GM21529 (cell line): Measurements from ENCODE around the gene TRAF3.

ENCODE experiments used
- ATAC-seq: cut with Tn5 transposase; IDR thresholded peaks from one replicate; pipeline ENCODE4 v1.9.1; 2021; ENCODE audit not compliant: unreplicated experiment

Gene TRAF3

DNA sequence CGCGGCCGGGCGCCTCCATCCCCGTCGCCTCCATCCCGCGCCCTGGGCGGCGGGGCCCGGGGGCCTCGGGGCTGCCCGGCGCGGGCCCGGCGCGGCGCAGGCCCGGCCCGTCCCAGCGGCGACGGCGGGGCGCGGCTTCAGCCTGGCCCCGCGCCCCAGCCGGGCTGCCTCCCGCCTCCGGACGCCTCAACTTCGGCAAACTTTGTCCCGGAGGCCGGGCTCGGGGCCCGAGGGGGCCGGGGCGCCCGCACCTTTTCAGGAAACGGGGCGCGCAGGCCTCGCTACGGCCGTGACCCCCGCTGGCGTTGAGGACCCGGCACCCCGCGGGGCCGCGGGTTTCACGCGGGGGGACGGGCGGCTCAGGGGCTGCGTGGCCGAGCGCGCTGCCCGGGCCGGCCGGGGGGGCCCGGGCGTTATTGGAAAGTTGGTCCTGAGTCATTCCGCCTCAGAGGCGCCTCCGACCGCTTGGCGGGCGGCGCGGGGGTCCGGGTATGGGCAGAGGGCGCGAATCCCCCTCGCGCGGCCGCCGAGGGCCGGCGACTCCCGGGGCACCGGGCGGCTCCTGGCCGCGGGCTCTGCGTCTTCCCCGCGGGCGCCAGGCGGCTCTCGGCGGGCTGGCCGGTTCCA lies 575 bp downstream of the TRAF3 start:
- peak; percentile 8 for ATAC-seq

DNA sequence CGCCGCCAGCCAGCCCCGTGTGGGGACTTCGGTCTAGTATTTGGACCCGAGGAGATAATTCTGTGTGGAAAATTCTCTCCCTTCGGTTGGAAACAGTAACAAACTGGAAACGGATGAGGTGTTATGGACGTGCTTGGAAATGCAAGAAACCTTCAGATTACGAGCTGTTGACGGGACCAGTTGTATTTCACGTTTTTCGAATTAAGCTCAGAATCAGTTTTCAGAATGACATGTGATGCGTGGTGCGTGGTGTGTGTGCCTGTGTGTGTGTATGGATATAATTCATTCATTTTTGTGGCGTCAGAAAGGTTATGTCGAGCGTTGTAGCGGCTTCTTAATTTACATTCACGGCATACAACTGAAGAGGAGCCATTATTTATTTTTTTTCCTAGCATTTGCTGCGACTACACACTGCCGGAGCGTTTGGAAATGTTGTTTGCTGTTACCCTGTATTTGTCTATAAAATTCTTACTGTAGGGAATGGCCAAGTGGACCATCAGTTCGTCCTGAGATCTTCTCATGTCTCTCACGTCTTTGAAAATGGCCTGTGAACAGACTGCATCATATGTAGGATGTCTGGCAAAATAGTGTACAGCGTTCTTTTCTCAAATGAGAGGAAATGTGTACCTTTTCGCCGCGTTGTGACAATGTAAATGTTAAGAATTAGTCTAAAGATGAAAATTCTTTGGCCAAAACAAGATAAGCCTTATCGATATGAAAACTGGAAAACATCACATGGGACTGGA lies 1.3 kb downstream of the TRAF3 start:
- ATAC-seq = no peak

DNA sequence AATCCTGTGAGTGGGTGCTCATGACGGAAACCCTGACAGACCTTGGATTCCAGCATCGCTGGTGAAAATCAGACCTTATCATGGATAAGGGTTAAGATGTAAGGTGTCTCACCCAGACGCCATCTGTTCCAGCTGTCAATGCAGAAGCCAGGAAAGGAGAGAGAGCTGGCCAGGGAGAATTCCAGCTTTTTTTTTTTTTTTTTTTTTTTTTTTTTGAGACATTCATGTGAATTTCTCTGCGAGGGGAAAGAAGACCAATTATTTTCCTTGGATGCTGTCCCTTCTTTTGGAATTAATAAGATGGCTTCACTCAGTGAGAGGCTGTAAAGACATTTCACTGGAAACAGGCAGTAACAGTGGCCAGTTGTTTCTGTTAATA lies 1.8 kb downstream of the TRAF3 start:
- no peak for ATAC-seq

DNA sequence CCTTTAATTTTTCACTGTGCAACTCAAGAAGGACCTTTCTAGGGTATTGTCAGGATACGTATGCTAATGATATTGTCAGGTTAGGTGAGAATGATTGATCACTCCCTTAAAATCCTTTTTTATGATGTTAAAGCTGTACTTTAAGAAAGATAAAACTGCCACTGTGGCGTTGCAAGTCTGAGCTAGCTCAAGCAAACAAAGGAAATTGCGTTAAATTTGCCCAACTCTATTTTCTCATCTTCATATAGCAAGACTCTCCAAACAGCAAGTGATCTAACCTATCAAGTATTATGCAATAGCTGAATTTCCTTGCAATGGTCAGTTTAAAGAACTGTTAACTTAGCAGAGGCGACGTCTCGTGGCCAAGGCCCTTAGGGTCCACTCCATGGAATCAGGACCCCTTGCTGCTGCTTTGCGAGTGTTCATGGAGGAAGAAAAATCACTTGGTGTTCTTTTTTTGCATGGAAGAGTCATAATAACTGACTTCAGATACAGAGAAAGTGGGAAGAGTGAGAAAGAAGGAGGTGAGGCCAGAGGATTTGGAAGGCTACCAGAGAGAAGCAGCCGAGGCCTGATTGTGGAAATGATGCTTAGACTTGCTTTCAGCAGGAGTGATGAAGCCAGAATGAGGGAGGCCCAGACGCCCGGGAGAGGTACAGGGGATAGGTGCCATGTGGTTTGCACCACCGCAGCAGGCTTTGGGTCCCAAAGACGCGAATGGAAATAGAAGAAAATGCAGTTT lies 2.5 kb downstream of the TRAF3 start:
- no peak for ATAC-seq

DNA sequence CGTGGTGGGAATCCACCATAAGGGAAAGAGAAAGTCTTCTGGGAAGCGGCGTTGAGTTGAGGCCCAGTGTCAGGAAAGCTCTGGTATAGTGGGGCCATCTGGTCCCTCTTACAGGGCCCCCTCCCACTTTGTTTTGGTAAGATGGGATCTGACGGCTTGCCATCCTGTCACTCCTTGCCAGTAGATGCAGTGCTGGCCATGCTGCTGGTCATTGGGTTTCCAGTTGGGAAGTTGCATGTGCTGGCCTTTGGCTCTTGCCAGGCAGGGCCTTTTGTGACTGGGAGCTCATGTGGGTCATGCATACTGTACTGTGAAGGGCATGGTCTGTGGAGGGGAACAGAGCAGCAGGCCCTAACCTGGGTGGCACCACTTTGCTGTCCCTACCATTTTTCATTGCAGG lies 3.8 kb downstream of the TRAF3 start:
- ATAC-seq = no peak

DNA sequence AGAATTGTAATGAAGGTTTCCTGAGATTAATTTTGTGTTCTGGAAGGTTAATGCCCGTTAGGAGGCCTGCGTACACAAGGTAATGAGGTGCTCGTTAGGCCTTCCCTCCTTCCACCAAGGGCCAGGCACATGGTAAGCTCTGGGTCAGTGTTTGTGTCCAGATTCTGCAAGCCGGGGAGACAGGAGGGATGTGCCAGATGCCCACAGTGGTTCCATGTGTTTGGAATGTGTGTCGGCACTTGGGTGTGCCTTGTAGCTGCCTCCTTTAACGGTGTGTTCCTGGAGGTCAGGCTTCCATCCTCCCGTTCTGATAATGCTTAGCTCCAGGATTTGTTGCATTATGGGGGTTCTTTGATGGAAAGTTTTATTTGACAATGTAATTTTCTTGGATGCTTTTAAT lies 5.7 kb downstream of the TRAF3 start:
- no peak for ATAC-seq

DNA sequence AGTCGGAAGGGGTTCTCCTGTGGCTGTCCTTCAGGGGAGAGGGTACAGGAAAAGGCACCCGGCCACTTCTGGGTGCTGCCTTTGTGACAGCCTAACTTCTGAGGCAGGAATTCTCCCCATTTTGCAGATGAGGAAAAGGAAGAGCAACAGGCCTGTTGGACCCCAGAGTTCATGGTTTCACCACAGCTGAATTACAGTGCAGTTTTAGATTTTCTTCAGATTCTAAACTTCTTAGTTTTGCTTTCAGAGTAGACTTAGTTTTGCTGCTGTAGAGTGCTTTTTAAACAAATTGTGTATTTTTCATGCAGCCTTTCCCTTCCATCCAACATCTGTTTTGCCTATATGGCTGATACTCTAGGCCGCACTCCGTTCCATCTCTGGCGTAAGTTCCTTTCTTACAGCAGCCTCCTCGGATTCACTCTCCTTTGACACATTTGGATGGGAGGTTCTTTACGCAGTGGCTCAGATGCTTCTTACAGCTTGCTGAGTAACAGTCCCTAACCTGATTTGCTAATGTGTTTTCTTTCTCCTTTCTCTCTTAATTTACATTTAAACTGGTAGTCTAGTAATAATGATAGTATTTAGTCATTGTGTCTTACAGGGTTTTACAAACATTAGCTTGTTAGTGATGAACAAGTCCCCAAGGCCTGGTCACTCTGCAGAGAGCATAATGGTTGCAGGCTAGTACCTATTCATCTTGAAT lies 7.8 kb downstream of the TRAF3 start:
- ATAC-seq = peak; percentile 38

DNA sequence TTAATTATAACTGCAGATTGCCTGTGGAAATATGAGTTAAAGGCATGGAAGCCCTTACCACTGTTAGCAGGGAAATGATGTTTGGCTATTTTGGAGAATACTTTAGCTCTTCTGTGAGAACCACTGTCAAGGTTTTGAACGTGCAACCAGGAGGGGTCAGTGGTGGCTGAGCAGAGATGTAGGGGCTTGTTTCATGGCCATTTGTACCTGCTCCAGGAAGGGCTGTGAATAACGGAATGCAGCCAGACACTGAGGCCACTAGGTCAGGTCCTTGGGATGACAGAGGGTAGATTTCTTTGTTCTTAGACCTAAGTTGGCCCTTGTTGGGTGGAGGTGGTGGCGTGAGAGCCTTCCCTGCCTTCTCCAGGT lies 8.3 kb downstream of the TRAF3 start:
- ATAC-seq = peak; percentile 26

DNA sequence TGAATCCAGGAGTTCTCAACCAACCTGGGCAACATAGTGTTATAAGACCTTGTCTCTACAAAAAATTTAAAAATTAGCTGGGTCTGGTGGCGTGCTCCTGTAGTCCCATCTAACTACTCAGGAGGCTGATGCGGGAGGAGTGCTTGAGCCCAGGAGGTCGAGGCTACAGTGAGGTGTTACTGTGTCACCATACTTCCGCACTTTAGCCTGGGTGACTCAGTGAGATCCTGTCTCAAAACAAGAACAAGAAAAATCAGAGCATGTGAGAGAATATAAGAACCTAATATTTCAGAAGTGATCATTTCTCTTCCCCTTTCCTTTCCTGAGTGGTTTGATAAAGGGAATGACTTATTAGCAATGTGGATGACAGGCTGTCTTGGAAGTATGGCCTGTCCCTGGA lies 9.5 kb downstream of the TRAF3 start:
- ATAC-seq = peak; percentile 41

DNA sequence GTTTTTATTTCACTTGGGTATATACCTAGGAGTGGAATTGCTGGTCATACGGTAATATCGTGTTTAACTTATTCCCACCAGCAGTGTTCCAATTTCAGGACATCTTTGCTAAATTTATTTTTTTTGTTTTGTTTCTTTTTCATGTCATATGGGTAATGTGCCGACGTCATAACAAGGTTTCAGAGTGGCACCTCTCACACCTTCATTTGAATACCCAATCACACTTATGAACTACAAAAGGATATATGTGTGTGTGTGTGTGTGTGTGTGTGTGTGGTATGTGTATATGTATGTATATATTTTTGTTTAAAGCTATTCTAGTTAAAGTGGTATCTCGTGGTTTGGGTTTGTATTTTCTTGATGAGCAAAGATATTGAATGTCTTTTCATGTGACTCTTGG lies 12.1 kb downstream of the TRAF3 start:
- no peak for ATAC-seq

DNA sequence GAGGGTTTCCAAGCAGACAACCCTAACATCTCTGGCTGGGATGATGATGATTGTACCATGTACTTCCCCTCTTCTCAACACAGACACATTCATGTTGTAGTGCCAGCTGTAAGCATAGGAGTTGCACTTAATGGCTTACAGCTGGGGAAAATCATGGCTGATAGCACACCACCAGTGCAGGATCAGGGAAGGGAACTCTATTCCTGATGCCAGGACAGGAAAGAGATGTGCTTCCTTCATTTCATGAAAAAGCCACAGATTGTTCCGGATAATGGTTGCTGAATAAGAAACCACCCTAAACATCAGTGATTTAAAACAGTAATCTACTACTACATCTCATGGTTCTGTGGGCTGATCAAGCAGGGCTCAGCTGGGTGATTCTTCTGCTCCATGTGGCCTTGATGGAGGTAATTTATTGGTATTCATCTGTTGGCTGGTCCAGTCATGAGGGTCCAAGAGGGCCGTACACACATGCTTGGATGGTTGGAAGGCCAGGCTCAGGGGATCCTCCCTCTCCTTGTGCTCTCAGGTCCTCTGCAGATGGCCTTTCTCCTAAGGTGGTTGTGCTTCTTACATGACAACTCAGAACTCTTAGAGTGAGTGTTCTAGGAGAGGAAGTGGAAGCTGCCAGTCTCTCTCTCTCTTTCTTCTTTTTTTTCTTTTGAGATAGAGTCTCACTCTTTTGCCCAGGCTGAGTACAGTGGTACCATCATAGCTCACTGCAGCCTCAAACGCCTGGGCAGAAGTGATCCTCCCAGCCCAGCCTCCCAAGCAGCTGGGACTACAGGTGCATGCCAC lies 16.5 kb downstream of the TRAF3 start:
- no peak for ATAC-seq

DNA sequence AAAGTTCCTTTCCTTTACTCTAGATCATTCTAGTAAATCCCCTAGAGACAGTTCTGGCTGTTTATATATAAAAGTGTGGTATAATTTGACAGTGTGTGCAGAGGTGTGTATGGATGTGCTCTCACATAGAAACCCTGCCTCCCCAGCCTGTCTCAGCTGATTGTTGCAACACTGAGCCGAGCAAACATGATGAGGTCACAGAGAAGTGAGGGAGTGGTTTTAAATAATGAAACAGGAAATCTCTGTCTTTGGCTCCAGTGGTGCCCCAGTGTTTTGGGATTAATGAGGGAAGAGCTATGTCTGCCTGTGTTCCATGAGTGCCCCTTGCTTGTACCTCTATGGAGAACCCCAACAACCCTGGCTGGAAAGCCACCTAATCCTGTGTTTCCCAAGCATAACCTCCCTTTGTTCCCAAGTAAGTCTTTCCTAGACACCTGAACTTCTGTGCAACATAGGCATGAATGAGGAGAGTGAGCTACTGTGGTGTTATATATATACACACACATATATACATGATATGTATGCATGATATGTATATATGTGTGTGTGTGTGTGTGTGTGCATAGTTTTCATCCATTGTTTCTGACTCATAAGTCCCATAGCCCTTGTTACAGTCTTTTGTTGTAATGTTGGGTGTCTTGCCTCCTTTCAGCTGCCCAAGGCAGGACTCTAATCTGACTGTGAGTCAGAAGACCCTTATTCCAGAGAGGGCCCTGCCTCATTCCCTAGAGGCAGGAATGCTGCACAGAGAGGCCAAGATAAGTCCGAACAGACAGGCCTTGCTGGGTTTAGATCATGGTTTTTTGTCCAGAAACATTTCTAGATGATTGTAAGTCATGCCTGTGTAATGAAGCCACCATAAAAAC lies 18.0 kb downstream of the TRAF3 start:
- peak; percentile 49 for ATAC-seq

DNA sequence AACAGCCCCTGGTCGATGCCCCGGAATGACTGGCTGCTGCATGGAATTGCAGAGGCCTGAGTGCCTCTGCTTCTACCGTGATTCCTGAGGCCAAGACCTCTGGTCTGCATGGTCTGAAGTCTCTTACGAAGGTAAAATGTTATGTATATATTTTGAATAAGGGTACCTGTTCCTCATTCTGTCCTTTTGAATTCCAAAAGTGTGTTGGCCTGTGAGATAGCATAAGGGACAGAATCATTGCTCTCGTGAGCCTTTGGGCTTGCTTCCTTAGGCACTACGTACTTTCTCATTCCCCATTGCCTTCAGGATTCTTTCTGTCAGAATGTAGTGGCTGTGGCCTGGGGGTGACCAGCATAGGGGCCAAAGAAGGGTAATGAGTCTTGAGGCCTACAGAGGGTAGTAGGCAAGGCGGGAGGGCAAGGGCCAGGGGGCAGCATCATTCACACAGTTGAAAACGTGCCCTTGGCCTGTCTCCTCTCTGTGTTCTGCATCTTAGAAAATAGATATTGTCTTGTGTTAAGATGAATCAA lies 19.5 kb downstream of the TRAF3 start:
- ATAC-seq = no peak

DNA sequence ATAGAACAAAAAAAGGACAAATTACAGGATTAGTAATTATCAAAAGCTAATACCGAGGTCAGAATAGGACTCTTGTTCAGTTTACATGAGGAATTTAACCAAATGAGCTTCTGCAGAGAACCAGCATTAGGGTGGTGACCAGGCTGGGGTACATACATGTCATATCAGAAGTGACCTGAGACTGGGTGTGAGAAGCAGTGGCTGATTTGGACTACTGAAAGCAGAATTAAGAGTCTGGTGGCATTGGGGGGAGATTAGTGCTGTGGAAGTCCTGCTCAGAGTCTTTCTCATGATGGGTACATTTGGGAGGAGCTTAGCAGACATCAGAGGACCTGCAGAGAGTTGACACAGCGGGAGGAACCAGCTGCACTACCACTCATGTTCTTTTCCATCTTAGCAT lies 21.7 kb downstream of the TRAF3 start:
- peak; percentile 65 for ATAC-seq

DNA sequence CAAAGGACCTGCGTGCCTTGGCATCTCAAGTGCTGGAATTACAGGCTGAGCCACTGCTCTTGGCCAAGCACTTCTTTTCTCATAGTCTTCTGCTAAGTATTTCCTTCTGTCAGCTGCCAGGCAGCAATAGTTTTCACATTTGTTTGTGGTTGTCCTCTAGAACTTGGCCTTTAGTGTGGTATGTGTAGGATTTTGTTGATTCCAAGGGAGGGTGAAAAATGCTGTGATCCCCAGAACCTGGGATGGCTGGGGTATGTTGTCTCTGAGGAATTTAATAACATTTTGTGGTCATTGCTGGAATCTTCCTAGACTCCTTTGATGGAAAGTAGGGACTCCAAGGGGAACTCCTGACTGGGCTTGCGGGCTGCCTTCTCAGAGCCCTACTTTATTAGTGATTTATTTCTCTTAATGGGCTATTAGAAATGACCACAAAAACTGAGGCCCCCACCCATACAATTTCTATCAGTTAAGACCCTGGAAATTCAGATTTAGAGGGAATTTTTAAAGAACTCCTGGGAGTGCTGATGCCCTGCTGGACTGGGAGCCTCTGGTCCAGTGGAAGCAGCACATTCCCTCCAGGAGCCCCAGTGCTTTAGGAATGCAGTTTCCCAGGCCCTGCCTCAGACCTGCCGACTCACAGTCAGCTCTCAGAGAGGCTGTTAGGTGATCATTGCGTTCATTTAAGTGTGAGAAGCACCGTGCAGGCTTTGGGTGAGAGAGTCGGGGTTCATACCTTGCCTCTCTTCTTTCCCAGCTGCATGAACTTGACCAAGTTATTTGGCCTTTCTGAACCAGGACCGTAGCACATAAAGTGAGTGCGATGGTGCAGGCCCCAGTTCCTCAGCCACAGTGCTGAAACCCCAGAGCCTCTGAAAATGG lies 22.7 kb downstream of the TRAF3 start:
- no peak for ATAC-seq

DNA sequence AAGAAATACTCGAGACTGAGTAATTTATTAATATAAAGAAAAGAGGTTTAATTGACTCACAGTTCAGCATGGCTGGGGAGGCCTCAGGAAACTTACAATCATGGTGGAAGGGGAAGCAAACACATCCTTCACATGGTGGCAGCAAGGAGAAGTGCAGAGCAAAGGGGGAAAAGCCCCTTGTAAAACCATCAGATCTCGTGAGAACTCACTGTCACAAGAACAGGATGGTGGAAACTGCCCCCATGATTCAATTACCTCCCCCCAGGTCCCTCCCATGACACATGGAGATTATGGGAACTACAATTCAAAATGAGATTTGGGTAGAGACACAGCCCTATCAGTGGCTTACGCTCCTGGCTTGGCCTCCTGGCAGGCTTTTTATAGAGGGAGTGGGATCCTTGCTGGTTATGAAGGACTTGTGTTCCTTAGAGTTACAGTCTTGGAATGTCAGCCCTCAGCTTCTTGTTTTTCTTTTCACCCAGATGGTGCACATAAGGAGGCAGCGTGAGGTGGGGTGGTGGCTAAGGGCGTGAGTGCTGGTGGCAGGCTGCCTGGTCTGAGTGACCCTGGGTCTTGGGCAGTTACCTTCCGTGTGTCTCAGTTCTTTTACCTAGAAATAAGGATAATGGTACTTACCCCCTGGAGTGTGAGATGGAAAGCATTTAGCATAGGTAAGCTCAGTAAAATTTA lies 25.7 kb downstream of the TRAF3 start:
- no peak for ATAC-seq

DNA sequence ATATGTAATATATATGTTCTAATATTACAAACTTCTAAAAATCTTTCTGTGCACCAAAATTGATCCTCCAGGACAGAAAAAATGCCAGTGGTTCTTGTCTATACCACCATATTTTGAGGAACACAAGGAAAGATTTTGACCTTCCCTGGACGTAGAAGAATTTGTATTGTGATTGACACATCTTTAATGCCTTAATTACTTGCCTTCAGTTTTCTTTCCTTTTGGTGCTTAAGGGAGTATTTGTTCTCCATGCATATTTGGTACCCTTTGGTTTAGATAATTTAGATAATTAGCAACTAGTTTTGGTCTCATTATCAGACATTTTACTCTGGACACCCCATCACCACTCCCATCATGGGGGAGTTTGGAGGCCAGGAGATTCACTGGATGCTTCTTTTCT lies 27.6 kb downstream of the TRAF3 start:
- no peak for ATAC-seq

DNA sequence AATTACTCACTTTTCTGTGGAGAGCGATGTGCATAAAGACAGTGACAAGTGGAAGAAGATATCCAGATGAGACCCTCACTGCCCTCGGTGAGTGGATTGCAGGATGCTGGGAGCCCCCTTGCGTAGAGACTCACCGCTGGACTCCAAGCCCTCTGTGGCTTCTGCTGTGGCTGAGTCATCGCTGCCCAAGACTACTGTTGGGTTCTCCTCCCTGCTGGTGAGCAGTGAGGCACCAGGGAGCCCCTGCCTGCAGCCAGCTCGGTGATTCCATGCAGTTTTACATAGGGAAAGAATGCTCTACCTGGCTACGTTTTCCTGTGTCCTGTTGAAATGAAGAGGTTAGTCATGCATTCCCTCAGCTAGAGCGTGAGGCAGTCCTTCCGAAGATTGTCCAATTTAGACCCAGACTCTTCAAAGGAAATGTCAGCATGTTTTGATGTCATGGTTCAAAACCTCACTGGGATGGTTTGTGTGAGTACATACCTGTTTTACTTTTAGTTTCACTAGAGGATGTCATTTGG lies 28.2 kb downstream of the TRAF3 start:
- ATAC-seq = peak; percentile 53
